ENCODE measurements around the gene HTR4. TPM values are rescaled to one million over a fixed set of nuclear protein-coding genes. Genes with fewer than 3 reads are reported as not detected.

The HTR4 gene
- polyA plus RNA-seq, 1 donor from 2014 or later: not detected

DNA sequence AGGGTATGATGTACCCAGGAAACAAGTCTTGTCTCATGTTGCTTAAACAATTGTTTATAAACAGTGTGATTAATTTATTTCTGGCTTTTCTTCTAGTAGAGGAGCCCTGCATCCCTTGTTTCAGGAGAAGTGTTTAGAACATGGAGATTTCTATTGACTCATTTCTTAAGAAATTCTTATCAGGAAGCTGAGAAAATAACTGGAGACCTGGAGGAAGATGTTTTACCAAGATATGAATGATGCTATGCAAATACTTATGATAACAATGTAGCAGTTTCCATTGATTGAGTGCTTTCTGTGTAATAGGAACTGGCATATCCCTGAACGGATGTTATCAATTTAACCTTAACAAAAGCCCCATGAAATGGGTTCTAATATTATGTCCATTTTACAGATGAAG, 162.0 kb downstream of the HTR4 start:
- TF ChIP-seq CTCF (IDR thresholded peaks at IDR 0.05; ENCODE audit: poor library complexity, severe bottlenecking) (no peak), EZH2 (IDR thresholded peaks at IDR 0.05; ENCODE audit: borderline replicate concordance, insufficient read depth, low read length, poor library complexity, severe bottlenecking) (no peak), SMC3 (conservative IDR thresholded peaks at IDR 0.05; ENCODE audit: poor library complexity) (no peak), EP300 (conservative IDR thresholded peaks at IDR 0.05; ENCODE audit: poor library complexity, severe bottlenecking) (no peak), RAD21 (conservative IDR thresholded peaks at IDR 0.05) (no peak), POLR2AphosphoS5 (IDR thresholded peaks at IDR 0.05) (no peak), MXI1 (conservative IDR thresholded peaks at IDR 0.05; ENCODE audit: poor library complexity, severe bottlenecking) (no peak), REST (IDR thresholded peaks at IDR 0.05; ENCODE audit: borderline replicate concordance) (no peak), TAF1 (IDR thresholded peaks at IDR 0.05; ENCODE audit: low read depth) (no peak)
- no peak overlapping the region for H3K4me3 ChIP-seq (ENCODE audit: low read length)
- H3K4me2 ChIP-seq (ENCODE audit: low read length): no peak overlapping the region
- H3K27ac ChIP-seq (ENCODE audit: low read length): no peak overlapping the region
- H3K9me3 ChIP-seq (ENCODE audit: low read length): no peaks in the 10 kb centered on the region
- H3K9me2 ChIP-seq (ENCODE audit: insufficient read depth, low read length): no peaks in the 10 kb centered on the region
- no peak overlapping the region for H3K9ac ChIP-seq (ENCODE audit: low read length)
- no peaks in the 10 kb centered on the region for H3F3A ChIP-seq (ENCODE audit: insufficient read depth, low read length, poor library complexity, severe bottlenecking)
- no peak overlapping the region for H2AFZ ChIP-seq (ENCODE audit: low read depth, low read length)
- no peaks in the 10 kb centered on the region for H4K20me1 ChIP-seq (ENCODE audit: insufficient read depth)
- no peaks in the 10 kb centered on the region for H3K36me3 ChIP-seq (ENCODE audit: insufficient read depth, low read length)
- H3K27me3 ChIP-seq (ENCODE audit: insufficient read depth, low read depth, low read length): no peaks in the 10 kb centered on the region
- no peaks in the 10 kb centered on the region for H3K79me2 ChIP-seq (replicated peaks; ENCODE audit: insufficient read depth, low read length)

DNA sequence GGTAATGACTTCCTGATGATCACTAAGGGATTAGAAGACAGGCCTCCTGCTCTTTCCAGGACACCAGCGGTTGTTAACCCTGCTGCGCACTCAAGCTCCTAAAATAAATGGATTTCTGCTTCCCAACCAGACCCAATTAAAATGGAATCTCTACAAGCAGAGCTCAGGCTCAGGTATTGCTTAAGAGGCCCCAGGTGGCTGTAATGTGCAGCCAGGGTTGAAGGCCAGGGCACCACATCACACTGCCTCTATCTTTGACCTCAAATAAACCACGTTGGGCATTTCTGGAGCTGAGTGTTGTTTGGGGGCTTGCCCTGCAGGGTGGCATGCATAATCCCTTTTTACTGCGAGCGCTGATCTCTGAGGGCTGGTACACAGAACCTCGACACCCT, 162.5 kb downstream of the HTR4 start:
- H3K27me3 ChIP-seq (ENCODE audit: insufficient read depth, low read depth, low read length): no peaks in the 10 kb centered on the region
- H3K4me3 ChIP-seq (ENCODE audit: low read length): no peak overlapping the region
- H3F3A ChIP-seq (ENCODE audit: insufficient read depth, low read length, poor library complexity, severe bottlenecking): no peaks in the 10 kb centered on the region
- no peaks in the 10 kb centered on the region for H3K79me2 ChIP-seq (replicated peaks; ENCODE audit: insufficient read depth, low read length)
- no peaks in the 10 kb centered on the region for H3K9me2 ChIP-seq (ENCODE audit: insufficient read depth, low read length)
- H2AFZ ChIP-seq (ENCODE audit: low read depth, low read length): no peak overlapping the region
- H3K9me3 ChIP-seq (ENCODE audit: low read length): no peaks in the 10 kb centered on the region
- H3K4me2 ChIP-seq (ENCODE audit: low read length): no peak overlapping the region
- no peaks in the 10 kb centered on the region for H3K36me3 ChIP-seq (ENCODE audit: insufficient read depth, low read length)
- TF ChIP-seq MXI1 (conservative IDR thresholded peaks at IDR 0.05; ENCODE audit: poor library complexity, severe bottlenecking) (no peak), SMC3 (conservative IDR thresholded peaks at IDR 0.05; ENCODE audit: poor library complexity) (no peak), CTCF (IDR thresholded peaks at IDR 0.05; ENCODE audit: poor library complexity, severe bottlenecking) (no peak), EP300 (conservative IDR thresholded peaks at IDR 0.05; ENCODE audit: poor library complexity, severe bottlenecking) (no peak), RAD21 (conservative IDR thresholded peaks at IDR 0.05) (no peak), EZH2 (IDR thresholded peaks at IDR 0.05; ENCODE audit: borderline replicate concordance, insufficient read depth, low read length, poor library complexity, severe bottlenecking) (no peak), REST (IDR thresholded peaks at IDR 0.05; ENCODE audit: borderline replicate concordance) (no peak), POLR2AphosphoS5 (IDR thresholded peaks at IDR 0.05) (no peak), TAF1 (IDR thresholded peaks at IDR 0.05; ENCODE audit: low read depth) (no peak)
- no peak overlapping the region for H3K27ac ChIP-seq (ENCODE audit: low read length)
- H3K9ac ChIP-seq (ENCODE audit: low read length): no peak overlapping the region
- H4K20me1 ChIP-seq (ENCODE audit: insufficient read depth): no peaks in the 10 kb centered on the region

Data from neural cell (in vitro differentiated cells).